GM21576 (cell line): ENCODE results near the gene SIGLEC1.

Experiments used
- ATAC-seq: cut with Tn5 transposase; IDR thresholded peaks from one replicate; pipeline ENCODE4 v1.9.1; 2021; ENCODE audit warnings: mild to moderate bottlenecking, moderate library complexity; ENCODE audit not compliant: unreplicated experiment

The SIGLEC1 gene

DNA sequence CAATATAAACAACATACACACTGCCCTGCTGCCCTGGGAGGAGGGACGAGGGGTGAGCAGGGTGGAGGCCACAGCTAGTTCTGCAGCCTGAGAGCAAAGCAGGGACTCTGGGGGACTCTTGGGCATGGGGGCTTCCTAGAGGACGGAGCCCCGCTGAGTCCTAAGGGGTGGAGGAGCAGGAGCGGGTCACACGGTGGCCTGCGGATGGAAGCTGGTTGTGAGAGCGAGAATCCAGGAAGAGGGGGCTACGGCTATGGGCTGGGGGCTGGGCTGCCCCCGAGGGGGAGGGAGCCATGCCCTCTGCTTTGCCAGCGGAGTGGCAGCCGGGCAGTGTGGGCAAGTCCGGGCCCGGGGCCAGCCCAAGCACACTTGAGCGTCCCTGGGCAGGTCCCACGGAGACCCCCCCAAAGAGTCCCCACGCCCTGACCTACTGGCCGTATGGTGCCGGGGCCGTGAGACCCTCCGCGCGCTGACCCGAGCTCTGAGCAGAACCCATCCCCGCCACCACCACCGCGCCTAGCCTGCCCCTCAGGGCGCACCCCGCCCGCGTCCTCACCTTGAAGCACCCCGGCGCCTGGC, 31.0 kb downstream of the SIGLEC1 start:
- no peak for ATAC-seq

- ATAC-seq: no peak
Measured at GRCh38 chr20:3680701-3681351, 31.6 kb downstream of the SIGLEC1 start.

DNA sequence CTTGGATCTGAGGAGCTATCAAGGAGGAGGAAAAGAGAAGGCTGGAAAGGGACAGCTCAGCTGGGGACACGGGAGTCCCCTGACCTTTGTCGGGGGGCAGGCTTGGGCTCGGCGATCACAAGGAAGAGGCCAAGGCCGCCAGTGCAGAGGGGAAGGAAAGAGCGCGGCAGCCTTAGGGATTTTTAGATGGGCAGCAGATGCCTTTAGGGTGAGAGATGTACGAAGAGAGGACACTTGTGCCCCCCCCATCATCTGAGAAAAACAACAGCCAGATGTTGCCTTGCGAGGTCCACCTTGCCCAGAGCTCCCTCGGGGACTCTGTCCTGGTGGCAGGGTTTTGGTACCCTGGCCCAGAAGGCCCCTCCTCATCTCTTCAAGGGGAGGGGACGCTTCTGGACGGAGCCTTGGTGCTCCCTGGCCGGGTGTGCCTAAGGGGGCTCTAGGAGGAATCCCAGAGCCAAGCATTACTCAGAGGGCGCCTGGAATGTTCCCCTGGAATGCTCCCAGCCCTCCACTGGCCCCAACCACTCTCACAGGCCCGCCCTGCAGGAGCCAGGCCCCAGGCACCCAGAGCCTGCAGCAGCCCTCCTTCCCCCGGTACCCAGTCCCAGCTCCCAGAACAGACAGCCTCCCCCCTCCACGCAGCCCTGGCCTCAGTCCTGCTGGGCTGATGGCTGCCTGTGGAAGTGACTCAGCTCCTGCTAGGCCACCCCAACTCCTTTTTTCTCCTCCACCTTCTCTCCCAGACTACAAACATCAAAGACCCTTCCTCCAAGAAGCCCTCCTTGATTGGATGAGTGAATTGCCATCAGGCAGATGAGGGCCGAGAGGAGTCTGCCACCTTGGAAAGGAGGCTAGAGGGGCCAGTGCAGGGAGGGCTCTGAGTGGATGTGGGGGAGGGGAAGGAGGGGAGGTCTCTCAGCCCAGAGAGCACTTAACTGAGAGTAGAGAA, 32.4 kb downstream of the SIGLEC1 start:
- ATAC-seq: no peak

DNA sequence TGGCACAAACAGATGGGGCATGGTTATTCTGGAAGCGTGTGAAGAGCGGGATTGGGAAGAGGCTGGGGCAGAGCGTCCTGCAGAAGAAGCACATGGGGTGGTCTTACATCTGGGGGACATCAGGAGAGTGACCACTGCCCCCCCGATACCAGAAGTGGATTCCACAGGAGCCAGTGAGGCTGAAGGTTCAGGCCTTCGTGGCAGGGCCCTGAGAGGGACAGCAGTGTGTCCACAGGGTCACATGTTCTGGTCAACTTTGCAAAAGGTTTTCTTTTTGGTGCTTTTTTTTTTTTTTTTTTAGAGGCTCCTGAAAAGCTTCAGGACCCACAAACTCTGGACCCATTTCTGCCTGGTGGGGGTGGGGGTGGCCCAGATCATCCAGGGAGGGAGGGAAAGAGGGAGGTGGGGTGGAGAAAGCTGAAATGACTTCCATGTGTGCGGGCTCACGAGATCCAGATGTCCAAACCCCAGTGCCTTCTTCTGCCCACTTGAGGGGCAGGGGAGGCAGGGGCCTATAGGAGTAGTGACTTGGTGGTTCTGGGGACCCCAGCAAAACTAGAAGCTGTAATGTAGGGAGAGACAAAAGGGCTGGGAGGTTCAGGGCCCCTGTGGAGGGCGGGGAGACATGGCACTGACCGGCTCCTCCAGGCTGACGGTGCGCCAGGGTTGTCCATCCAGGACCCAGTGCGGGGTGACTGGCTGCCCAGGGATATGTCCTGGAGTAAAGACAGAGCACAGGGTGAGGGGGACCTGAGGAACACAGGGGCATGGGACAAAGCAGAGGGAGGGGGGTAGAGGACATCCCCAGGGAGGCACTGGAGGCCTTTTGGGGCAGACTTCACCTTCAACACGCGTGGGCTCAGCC, 33.3 kb downstream of the SIGLEC1 start:
- ATAC-seq: no peak

GRCh38 chr20:3678198-3678597, 34.2 kb downstream of the SIGLEC1 start:
- ATAC-seq: no peak

DNA sequence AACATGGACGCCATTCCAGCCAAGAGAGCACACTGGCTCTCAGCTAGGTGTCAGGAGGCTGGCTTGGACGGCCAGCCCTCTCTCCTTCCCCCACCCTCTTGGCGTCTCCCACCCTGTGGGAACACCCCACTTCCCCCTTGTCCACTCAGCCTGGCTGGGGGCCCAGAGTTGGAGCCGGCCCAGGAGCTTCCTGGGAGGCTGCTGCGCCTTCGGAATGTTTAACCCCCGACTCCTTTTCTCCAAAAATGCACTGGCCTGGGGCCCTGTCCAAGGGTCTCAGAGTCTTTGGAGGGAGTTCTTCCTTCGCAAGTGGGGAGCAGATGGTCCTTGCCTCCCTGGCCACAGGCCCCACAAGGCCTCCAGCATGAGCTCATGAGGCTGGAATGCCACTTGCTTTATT, 34.7 kb downstream of the SIGLEC1 start:
- no peak for ATAC-seq

DNA sequence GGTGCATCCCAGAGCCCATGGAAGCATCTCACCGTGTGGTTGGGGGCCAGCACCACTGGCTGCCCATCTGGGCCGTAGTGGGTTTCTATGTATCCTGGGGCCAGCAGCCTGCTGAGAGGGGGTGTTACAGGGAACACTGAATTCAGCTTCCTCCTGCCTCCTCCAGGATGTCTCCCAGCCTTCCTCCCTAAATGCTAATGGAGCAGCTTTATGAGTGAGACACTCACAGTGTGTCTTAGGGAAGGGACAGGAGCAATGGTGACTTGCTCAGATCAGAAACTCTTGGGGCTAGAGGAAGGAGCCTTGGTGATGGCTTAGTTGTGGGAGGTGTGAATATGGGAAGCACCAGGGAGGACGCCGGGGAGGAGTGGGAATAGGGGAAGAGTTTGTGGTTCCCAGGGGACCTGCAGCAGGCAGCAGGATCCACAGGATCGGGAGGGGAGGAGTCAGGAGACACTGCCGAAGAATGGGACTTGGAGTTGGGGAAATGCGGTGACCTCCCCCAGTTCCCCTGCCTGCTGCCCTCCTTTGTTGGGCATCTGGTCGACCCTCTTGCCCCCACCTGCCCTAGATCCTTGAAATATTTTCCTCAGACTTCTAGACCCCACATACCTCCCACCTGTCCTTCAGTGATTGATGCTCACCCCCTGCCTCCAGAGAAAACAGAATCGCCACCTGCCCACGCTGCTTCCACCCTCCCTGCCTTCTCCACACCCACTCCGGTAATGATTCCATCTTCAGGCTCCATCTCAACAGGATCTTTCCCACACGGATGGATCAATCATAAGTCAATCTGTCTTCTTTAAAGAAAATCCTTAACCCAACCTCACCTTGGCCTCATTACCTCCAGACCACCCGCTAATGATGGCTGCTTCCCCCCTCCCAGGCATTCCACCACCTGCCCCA, 37.2 kb downstream of the SIGLEC1 start:
- ATAC-seq: no peak

DNA sequence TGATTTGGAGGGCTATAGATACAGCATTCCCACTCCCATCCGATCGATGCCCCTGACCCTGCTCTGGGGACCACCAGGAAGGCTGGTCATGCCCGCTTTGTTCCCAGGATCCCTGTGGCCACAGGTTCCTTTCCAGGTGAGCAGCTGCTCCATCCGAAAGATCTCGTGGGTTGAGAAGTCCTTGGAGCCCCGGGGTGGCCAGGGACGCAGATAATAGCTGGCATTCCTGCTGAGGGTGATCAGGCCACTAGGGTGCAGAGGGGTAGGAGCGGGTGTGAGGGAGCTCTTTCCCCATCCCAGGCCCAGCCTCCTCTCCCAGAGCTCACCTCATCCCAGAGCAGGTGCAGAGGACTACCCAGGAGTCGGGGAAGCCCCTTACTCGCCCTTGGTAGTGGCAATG, 38.0 kb downstream of the SIGLEC1 start:
- no peak for ATAC-seq

DNA sequence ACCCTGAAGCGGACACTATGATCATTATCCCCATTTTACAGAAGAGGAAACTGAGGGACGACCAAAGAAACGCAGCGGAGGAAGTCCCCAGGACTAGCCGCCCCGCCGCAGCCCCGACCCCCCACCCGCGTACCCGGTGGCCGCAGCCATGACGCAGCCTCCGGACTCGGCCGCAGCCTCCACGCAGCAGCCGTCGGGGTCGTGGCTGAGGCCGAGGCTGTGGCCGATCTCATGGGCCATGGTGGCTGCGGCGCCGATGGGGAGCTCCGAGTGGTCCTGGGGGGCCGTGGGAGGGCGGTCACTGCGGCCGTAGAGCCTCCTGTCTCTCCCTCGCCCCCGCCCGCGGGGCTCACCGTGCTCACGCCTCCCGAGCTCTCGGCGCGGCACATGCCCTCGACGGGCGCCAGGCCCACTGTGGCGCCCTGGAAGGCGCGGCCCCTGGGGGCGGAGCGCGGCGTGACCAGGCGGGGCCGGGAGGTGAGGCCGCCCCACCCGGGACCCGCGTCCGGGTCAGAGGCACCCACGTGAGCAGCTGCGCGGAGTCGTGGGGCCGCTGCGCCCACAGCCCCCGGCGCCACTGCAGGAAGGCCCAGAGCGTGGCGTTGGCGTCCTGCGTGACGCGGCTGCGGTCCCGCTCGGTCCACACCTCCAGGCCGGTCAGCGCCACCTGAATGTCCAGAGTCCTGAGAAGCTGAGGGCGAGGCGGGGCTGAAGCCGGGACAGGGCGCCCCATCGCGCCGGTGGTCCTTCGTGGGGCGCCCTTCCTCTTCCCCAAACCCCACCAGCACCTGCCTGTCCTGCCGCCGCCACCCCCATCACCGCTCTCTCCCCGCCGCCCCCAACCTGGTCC, 39.0 kb downstream of the SIGLEC1 start:
- ATAC-seq: no peak

- ATAC-seq: no peak
Measured at GRCh38 chr20:3672547-3673171, 39.7 kb downstream of the SIGLEC1 start.

DNA sequence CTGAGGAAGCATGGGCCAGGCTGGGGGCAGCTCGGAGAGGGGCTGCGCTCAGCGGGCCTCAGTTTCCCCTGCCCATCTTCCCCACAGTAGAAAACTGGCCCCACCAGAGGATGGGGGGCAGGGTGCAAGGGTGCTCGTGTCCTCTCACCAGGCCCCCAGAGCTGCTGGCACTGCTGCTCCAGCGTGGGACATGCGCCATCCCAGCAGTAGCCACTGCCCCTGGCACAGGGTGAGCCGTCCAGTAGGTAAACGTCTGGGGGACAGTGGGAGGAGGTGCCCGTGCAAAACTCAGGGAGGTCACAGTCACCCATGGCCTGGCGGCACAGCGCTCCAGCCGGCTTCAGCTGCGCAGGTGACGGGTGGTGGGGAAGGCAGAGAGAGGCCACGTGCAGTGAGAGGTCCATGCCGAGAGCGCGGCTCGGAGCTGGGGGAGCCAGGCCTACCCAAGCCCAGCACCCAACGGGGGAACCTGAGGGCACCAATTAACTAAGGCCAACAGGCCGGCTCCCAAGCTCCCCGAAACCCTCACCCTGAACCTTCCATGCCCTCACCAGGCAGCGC, 40.3 kb downstream of the SIGLEC1 start:
- ATAC-seq: no peak

GRCh38 chr20:3670945-3671344, 41.5 kb downstream of the SIGLEC1 start:
- ATAC-seq: no peak

DNA sequence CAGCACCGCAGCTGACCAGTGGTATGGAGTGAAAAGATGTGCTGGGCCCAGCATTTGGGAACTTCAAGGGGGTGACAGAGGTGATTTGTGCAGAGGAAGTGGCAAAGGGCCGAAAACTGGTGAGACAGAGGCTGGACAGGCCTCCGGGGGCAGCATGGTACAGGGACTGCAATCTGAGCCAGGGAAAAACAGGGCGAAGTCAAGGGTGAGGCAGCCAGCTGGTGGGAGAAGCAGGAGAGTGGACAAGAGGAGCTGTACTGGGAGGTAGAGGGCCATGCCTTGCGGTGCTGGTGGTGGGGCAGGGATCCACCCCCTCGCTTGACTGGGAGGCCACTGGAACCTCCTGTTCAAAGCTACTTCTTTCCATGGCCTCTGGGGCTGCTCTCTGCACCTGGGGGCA, 41.9 kb downstream of the SIGLEC1 start:
- ATAC-seq: no peak

- no peak for ATAC-seq
Measured at GRCh38 chr20:3669710-3670367, 42.6 kb downstream of the SIGLEC1 start.

DNA sequence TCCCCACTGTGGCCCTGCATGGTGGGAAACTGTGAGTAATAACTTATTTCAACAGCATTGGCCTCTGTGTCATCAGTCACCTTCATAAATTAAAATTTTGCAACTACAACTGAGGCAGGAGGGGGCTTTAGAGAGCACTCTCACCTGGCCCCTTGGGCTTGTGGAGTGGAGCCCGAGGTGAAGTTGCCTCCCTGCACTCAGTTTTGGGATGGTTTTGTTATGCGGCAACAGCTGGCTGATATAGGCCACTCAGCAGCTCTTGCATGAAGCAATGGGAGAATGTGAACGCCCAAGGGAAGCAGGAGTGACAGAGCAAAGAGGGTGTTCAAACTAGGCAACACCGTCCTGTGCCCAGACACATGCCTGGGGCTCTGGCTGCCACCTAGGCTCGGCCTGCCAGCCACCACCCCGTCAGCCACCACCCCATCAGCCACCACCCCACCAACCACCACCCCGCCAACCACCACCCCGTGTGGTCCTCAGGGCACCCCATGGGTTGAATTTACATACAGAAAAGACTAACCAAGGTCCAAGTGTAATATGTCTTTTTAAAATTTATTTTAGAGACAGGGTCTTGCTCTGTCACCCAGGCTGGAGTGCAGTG, 44.9 kb downstream of the SIGLEC1 start:
- ATAC-seq: no peak

- ATAC-seq: no peak
Measured at GRCh38 chr20:3663858-3664257, 48.5 kb downstream of the SIGLEC1 start.

- ATAC-seq: no peak
Measured at GRCh38 chr20:3663031-3663701, 49.2 kb downstream of the SIGLEC1 start, which contains the start of gene GFRA4. Gene GFRA4 (minus strand): TSS chr20:3663399. CDS start chr20:3663399, 0 bp downstream.
